ENCODE measurements around the gene MYZAP. TPM values are rescaled to one million over a fixed set of nuclear protein-coding genes. Genes with fewer than 3 reads are reported as not detected.

The MYZAP gene
- total and polyA plus RNA-seq, 10 of the 15 experiments (the other 5 are each of a cell fraction or from before 2014, with no cell fraction given), result not detected

GRCh38 chr15:57690341-57690966 is 98.8 kb downstream of the MYZAP start:
- no peaks in the 10 kb centered on the region for H3K36me3 ChIP-seq (ENCODE audit: control insufficient read depth in 2 of 2, insufficient read depth in 2 of 2, low read length in 1 of 2)
- no peaks in the 10 kb centered on the region for H3K27me3 ChIP-seq (replicated peaks in 1 of 2; ENCODE audit: control insufficient read depth in 2 of 2, insufficient read depth in 2 of 2, low read length in 1 of 2)
- in situ Hi-C loops (cut with MboI) (no loop called here), intact Hi-C loops (cut with micrococcal nuclease; ENCODE audit: unreplicated experiment) (no loop called here)
- H3K79me2 ChIP-seq (ENCODE audit: control insufficient read depth, insufficient read depth, low read length), result no peaks in the 10 kb centered on the region
- ChIA-PET RAD21 (ENCODE audit: unreplicated experiment) (no interaction called here), POLR2A (no interaction called here), SMC1A (ENCODE audit: uncharacterized antibody, unreplicated experiment) (no interaction called here), CTCF (no interaction called here)
- BruUV-seq (replicated peaks), result no TSS peak
- no peak for FAIRE-seq
- ATAC-seq, result no peak
- no peaks in the 10 kb centered on the region for H3K9me3 ChIP-seq (replicated peaks; ENCODE audit: control insufficient read depth, insufficient read depth, low read length)
- no peak for DNase-seq (ENCODE audit: low read depth, low spot score)
- no peaks in the 10 kb centered on the region for H4K20me1 ChIP-seq (ENCODE audit: control insufficient read depth, insufficient read depth)
- no peak overlapping the region for H3K4me2 ChIP-seq (ENCODE audit: control insufficient read depth, insufficient read depth)
- H3K4me1 ChIP-seq (ENCODE audit: control insufficient read depth, insufficient read depth, low read length), result no peaks in the 10 kb centered on the region
- no peak overlapping the region for H3K27ac ChIP-seq (ENCODE audit: control insufficient read depth, insufficient read depth)
- WGBS (ENCODE audit: insufficient coverage, insufficient replicate concordance, low lambda C conversion rate, missing lambda C conversion rate), result 46% methylated on average over 6 of the region's 6 CpGs
- no peak overlapping the region for H3K4me3 ChIP-seq
- no peak overlapping the region; the same call in 1 of the 2 replicates for H2AFZ ChIP-seq (ENCODE audit: control insufficient read depth, low read depth, low read length)
- H3K9ac ChIP-seq (ENCODE audit: control insufficient read depth, insufficient read depth, low read length), result no peak overlapping the region
- no peak for TF ChIP-seq RAD21 (IDR thresholded peaks at IDR 0.05; ENCODE audit: insufficient read depth, low read depth, low read length)
- TF ChIP-seq, protein P1, sequence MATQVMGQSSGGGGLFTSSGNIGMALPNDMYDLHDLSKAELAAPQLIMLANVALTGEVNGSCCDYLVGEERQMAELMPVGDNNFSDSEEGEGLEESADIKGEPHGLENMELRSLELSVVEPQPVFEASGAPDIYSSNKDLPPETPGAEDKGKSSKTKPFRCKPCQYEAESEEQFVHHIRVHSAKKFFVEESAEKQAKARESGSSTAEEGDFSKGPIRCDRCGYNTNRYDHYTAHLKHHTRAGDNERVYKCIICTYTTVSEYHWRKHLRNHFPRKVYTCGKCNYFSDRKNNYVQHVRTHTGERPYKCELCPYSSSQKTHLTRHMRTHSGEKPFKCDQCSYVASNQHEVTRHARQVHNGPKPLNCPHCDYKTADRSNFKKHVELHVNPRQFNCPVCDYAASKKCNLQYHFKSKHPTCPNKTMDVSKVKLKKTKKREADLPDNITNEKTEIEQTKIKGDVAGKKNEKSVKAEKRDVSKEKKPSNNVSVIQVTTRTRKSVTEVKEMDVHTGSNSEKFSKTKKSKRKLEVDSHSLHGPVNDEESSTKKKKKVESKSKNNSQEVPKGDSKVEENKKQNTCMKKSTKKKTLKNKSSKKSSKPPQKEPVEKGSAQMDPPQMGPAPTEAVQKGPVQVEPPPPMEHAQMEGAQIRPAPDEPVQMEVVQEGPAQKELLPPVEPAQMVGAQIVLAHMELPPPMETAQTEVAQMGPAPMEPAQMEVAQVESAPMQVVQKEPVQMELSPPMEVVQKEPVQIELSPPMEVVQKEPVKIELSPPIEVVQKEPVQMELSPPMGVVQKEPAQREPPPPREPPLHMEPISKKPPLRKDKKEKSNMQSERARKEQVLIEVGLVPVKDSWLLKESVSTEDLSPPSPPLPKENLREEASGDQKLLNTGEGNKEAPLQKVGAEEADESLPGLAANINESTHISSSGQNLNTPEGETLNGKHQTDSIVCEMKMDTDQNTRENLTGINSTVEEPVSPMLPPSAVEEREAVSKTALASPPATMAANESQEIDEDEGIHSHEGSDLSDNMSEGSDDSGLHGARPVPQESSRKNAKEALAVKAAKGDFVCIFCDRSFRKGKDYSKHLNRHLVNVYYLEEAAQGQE (IDR thresholded peaks at IDR 0.05; ENCODE audit: low read depth, low read length), result no peak
- no peak for TF ChIP-seq KDM1A (IDR thresholded peaks at IDR 0.05; ENCODE audit: borderline replicate concordance)
- TF ChIP-seq, protein P2, sequence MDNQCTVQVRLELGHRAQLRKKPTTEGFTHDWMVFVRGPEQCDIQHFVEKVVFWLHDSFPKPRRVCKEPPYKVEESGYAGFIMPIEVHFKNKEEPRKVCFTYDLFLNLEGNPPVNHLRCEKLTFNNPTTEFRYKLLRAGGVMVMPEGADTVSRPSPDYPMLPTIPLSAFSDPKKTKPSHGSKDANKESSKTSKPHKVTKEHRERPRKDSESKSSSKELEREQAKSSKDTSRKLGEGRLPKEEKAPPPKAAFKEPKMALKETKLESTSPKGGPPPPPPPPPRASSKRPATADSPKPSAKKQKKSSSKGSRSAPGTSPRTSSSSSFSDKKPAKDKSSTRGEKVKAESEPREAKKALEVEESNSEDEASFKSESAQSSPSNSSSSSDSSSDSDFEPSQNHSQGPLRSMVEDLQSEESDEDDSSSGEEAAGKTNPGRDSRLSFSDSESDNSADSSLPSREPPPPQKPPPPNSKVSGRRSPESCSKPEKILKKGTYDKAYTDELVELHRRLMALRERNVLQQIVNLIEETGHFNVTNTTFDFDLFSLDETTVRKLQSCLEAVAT (IDR thresholded peaks at IDR 0.05), result no peak
- TF ChIP-seq CHD4 (IDR thresholded peaks at IDR 0.05), result no peak
- TF ChIP-seq NRF1 (conservative IDR thresholded peaks at IDR 0.05; ENCODE audit: low read depth, low read length), result no peak
- TF ChIP-seq ZNF274 (IDR thresholded peaks at IDR 0.05; ENCODE audit: insufficient read depth, insufficient read length), result no peak
- no peak for TF ChIP-seq ZSCAN29 (IDR thresholded peaks at IDR 0.05)
- TF ChIP-seq HDAC6 (IDR thresholded peaks at IDR 0.05; ENCODE audit: unreplicated experiment), result no peak
- TF ChIP-seq CHD2 (IDR thresholded peaks at IDR 0.05; ENCODE audit: borderline replicate concordance, low read depth, low read length), result no peak
- no peak for TF ChIP-seq SUZ12 (IDR thresholded peaks at IDR 0.05; ENCODE audit: unreplicated experiment)
- TF ChIP-seq TCF3 (IDR thresholded peaks at IDR 0.05; ENCODE audit: borderline replicate concordance, insufficient read depth, low read depth, low read length), result no peak
- no peak for TF ChIP-seq CTCF (IDR thresholded peaks at IDR 0.05 in 2 of 3, conservative IDR thresholded peaks at IDR 0.05 in 1 of 3; ENCODE audit: control insufficient read depth in 2 of 3, extremely low read depth in 1 of 3, insufficient read depth in 1 of 3, low read depth in 3 of 3, low read length in 3 of 3)
- no peak for TF ChIP-seq PAX8 (IDR thresholded peaks at IDR 0.05)
- TF ChIP-seq SREBF1 (IDR thresholded peaks at IDR 0.05; ENCODE audit: low read length), result no peak
- no peak for TF ChIP-seq CEBPB (IDR thresholded peaks at IDR 0.05; ENCODE audit: borderline replicate concordance in 1 of 2, low read depth in 2 of 2, low read length in 2 of 2)
- no peak for TF ChIP-seq RELA (IDR thresholded peaks at IDR 0.05; ENCODE audit: borderline replicate concordance, partially characterized antibody)

Measured in GM12878 (cell line).